Skeletal muscle satellite cell (primary cell): ENCODE data around the gene CRACDL.

Experiments used
- H3K27me3 ChIP-seq: 2 replicates; pipeline ENCODE4 v1.7.0; 2013; ENCODE audit warnings: low read length; ENCODE audit not compliant: control insufficient read depth, insufficient read depth
- H3K36me3 ChIP-seq: 2 replicates; pipeline ENCODE4 v1.7.0; 2013; ENCODE audit warnings: mild to moderate bottlenecking, control low read depth, low read length; ENCODE audit not compliant: insufficient read depth
- H3K4me1 ChIP-seq: 2 replicates; pipeline ENCODE4 v1.7.0; 2013; ENCODE audit warnings: low read length; ENCODE audit not compliant: control insufficient read depth, insufficient read depth
- H3K4me2 ChIP-seq: 2 replicates; pipeline ENCODE4 v1.7.0; 2013; ENCODE audit warnings: mild to moderate bottlenecking, low read length
- H3K4me3 ChIP-seq: 2 replicates; pipeline ENCODE4 v1.7.0; 2013; ENCODE audit warnings: low read length
- H3K9ac ChIP-seq: 2 replicates; pipeline ENCODE4 v1.7.0; 2013; ENCODE audit warnings: mild to moderate bottlenecking, low read depth, low read length, moderate library complexity
- H3K9me3 ChIP-seq: replicated peaks from 2 replicates; pipeline ENCODE4 v1.7.0; 2013; ENCODE audit warnings: mild to moderate bottlenecking, control low read depth, low read length

Gene CRACDL

DNA sequence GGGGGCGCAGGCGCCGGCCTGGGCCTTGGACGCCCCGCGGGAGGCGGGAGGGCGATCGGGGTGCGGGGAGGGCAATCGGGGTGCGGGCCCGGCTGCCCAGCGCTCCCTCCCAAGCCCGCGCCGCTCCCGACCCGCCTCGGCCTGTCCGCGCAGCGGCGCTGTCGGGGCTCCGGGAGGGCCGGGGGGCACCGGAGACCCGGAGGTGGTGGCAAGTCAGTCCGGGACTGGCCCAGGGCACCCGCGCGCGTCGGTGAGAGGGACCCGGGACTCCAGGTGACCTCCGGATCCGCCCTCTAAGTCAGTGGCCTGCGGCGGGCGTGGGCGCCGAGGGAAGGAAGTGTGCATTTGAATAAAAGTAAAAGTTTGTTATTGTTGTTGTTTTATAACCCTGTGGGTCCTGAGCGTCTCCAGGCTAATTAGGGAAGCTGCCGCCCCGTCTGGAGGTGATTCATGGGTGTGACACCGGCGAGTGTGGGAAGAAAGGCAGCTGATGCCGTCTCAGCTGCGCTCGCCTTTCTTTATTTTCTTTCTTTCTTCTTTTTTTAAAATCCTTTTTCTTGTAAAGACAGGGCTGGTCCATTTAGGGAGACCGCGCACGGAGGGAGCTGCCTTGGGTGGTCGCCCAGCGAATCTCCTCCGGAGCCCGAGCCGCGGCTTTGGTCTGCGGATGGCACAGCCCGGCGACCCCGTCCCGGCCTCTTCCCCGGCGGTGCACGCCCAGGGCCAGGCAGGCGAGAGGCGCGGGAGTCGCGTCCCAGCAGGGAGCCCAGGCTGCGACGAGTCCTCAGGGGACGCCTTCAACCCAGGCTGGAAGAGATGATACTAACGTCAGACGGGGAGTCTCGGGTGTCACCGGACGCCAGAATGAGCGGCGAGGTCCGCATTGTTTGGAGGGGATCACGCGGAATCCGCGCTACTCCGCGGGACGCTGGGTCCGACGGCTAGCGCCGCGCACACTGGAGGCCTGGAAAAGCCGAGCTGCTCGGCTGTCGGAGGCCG lies 627 bp upstream of the CRACDL start:
- H3K9ac ChIP-seq: peak overlapping the region; percentile 18
- H3K36me3 ChIP-seq: no peaks in the 10 kb centered on the region
- no peaks in the 10 kb centered on the region for H3K9me3 ChIP-seq
- H3K4me3 ChIP-seq: peak overlapping the region; percentile 69
- peak overlapping the region; percentile 91 for H3K4me2 ChIP-seq
- H3K4me1 ChIP-seq: peaks cover 3% of the 10 kb centered on the region
- H3K27me3 ChIP-seq: peaks cover 32% of the 10 kb centered on the region

DNA sequence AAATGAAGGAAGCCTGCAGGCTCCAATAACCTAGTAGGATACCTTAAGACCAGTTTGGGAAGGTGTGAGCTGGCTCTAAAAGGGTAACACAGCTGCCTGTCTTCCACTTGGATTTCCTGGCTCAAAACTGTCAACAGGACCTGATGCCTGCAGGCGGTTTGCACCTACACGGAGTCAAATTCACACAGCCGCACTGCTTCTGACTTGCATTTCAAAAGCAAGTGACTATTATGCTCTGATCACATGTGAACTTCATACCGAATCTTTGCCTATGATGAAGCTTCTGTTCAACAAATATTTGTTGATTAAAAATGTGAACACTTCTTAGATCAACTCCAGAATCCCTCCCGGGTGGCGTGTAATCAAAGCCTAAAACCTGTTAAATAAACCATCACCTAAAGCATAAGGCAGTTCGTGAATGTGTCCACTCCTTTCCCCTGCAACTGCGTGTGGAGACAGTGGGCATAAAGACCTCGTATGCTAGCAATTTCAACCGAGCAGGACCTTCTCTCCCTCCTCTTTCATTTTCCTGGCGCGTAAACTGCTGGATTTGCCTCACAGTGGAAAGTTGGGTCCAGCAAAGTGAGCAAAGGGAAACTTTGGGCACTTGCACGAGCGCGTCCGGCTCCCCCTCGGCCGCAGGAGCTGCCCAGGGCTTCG lies 784 bp downstream of the CRACDL start:
- peak overlapping the region; percentile 47 for H3K4me3 ChIP-seq
- H3K9me3 ChIP-seq: no peaks in the 10 kb centered on the region
- H3K4me1 ChIP-seq: peaks cover 3% of the 10 kb centered on the region
- peak overlapping the region; percentile 91 for H3K4me2 ChIP-seq
- H3K36me3 ChIP-seq: no peaks in the 10 kb centered on the region
- peaks cover 32% of the 10 kb centered on the region for H3K27me3 ChIP-seq
- no peak overlapping the region for H3K9ac ChIP-seq

DNA sequence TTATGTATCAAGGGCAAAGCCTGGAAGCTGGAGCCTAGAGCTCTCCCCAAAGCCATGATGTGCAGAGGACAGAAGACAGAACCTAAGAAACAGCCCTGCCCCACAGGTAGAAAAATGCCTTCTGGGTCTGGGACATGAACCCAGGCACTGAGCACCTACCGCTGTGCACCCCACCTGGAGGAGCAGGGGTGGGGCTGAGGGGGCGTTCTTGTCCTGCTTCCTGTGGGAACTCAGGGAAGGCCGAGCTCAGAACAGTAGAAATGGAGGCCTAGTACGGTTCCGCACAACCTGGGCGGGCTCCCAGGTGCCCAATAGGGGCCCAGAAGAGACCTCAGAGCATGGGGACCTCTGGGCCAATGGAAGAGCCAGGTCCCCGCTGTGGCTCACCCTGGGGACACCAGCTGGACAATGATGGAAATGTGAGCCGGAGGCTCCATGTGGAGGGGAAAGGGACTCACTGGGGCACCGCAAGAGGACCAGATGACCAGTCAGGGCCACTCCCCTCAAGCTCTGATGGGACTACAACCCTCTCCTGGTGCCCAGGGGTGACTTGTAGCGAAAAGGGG lies 3.2 kb downstream of the CRACDL start:
- Histone ChIP-seq H3K27me3 (peaks cover 21% of the 10 kb centered on the region), H3K9ac (no peak overlapping the region), H3K4me3 (no peak overlapping the region), H3K4me2 (no peak overlapping the region), H3K4me1 (peaks cover 3% of the 10 kb centered on the region), H3K9me3 (no peaks in the 10 kb centered on the region), H3K36me3 (no peaks in the 10 kb centered on the region)

DNA sequence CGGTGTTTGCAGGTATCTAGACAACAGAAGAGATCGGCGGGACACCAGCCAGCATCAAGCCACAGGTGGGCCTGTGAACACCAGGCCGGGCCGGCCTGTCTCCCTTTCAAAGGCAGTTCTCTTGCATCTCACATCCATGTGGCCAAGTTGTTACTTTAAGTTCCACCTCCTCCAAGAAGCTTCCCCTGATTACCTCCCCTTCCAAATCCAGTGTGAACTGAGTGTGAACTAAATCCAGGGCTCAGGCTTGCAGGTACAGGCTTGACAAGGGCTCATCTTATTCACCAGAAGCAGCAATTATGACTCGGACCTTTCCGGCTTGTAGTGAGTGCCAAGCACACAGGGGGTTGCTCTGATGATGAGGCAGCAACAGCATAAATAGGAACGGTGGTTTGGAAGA lies 3.9 kb downstream of the CRACDL start:
- H3K4me2 ChIP-seq: no peak overlapping the region
- H3K4me3 ChIP-seq: no peak overlapping the region
- peaks cover 14% of the 10 kb centered on the region for H3K27me3 ChIP-seq
- H3K9ac ChIP-seq: no peak overlapping the region
- no peaks in the 10 kb centered on the region for H3K36me3 ChIP-seq
- no peaks in the 10 kb centered on the region for H3K9me3 ChIP-seq
- H3K4me1 ChIP-seq: peaks cover 3% of the 10 kb centered on the region

DNA sequence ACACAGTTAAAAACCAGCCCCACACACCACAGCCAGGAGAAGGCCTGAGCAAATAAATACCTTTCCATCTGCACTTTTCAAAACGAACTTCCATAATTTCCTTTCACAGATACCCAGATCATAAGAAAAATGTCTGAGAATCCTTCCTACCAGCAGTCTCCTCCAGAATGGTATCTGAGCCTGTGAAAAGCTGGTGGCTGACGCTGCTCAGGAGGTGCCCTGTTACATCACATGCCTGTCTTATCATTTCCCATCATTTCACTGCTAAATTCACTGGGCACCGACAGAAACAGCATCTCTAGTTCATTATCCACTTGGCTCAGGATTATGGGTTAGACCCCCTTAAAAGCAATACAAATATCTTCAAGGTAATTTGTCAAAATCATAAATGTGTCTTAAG lies 4.4 kb downstream of the CRACDL start:
- no peaks in the 10 kb centered on the region for H3K9me3 ChIP-seq
- no peak overlapping the region for H3K9ac ChIP-seq
- no peak overlapping the region for H3K4me3 ChIP-seq
- peaks cover 8% of the 10 kb centered on the region for H3K27me3 ChIP-seq
- H3K36me3 ChIP-seq: no peaks in the 10 kb centered on the region
- no peak overlapping the region for H3K4me2 ChIP-seq
- H3K4me1 ChIP-seq: peaks cover 5% of the 10 kb centered on the region

DNA sequence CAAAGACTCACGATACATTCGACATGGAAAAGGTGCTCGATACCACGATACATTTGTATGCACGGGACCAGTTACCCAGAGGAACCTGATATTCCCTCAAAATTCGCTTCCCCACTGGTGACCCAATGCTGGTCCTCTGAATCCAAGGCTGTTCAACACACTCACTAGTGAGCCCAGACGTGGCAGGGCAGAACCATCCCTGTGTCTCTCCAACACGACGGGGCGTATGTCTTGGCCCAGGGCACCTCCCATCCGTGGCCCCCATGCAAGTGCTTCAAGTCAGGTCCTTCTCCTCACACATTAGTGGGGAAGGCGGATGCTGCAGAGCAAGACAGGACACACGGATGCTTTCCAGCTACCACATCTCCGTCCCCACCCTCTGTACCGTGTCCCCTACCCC lies 6.1 kb downstream of the CRACDL start:
- Histone ChIP-seq H3K36me3 (no peaks in the 10 kb centered on the region), H3K27me3 (no peaks in the 10 kb centered on the region), H3K9ac (no peak overlapping the region), H3K4me1 (peaks cover 10% of the 10 kb centered on the region), H3K9me3 (no peaks in the 10 kb centered on the region), H3K4me2 (no peak overlapping the region), H3K4me3 (no peak overlapping the region)

DNA sequence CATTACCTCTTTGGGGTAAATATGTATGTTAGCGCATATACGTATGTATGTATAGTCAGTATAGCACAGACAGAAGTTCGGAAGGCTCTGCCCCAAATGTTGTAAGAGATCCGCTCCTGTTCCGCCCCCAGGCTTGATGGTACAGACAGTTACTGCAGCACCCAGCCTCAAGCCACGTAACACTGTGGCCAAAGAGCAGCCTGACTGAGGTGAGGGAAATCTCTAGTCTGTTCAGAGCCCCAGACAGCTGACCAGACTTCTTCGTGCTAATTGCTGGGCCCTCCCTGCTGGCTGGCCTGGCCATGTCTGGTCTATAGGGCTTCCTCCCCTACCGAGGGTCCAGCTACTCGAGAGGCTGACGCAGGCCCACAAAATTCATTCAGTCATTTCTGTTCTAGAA lies 7.8 kb downstream of the CRACDL start:
- H3K4me2 ChIP-seq: no peak overlapping the region

DNA sequence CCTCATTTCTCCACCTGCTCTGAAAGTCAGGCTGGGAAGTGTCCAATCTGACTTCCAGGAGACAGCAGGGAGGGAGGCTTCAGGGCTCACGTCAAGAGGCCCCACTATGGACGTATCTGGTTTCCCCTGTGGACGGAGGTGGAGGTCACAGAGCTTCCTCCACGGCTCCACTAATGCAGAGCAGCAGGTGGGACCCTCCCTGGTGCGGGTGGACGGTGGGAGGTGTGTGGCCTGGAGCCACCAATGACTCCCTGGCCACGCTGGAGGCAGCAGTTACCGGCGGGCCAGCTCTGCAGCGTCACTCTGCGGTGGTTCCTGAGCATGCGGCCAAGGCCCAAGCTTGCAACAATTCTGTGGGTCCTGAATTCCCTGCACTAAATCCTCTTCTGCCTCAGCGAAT lies 9.0 kb downstream of the CRACDL start:
- H3K4me3 ChIP-seq: no peak overlapping the region
- no peak overlapping the region for H3K9ac ChIP-seq
- no peaks in the 10 kb centered on the region for H3K27me3 ChIP-seq
- H3K4me2 ChIP-seq: no peak overlapping the region
- H3K36me3 ChIP-seq: no peaks in the 10 kb centered on the region
- peaks cover 10% of the 10 kb centered on the region for H3K4me1 ChIP-seq
- H3K9me3 ChIP-seq: no peaks in the 10 kb centered on the region

More for the DNA sequence above, 7.8 kb downstream of the CRACDL start:
- Histone ChIP-seq H3K27me3 (no peaks in the 10 kb centered on the region), H3K9me3 (no peaks in the 10 kb centered on the region), H3K4me3 (no peak overlapping the region), H3K36me3 (no peaks in the 10 kb centered on the region), H3K4me1 (peaks cover 10% of the 10 kb centered on the region), H3K9ac (no peak overlapping the region)

DNA sequence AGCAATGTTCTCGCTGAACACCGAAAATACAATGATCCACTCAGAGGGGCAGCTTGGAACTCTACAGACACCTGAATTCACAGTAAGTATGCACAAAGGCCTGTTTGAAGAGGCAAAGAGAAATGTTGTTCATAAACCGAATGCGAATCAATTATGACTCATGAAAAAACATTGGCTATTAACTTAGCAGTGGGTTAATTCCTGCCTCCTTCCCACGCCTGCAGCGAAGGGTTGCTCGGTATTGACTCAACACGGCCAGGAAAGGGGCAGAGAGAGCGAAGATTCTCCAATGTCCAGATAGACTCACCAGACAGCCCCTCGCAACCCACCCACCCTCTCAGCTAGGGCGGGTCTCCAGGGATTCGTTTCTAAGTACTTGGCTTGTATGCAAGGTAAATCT lies 9.4 kb downstream of the CRACDL start:
- Histone ChIP-seq H3K4me2 (no peak overlapping the region), H3K4me1 (peaks cover 10% of the 10 kb centered on the region), H3K4me3 (no peak overlapping the region), H3K9ac (no peak overlapping the region), H3K27me3 (no peaks in the 10 kb centered on the region), H3K9me3 (no peaks in the 10 kb centered on the region), H3K36me3 (no peaks in the 10 kb centered on the region)

DNA sequence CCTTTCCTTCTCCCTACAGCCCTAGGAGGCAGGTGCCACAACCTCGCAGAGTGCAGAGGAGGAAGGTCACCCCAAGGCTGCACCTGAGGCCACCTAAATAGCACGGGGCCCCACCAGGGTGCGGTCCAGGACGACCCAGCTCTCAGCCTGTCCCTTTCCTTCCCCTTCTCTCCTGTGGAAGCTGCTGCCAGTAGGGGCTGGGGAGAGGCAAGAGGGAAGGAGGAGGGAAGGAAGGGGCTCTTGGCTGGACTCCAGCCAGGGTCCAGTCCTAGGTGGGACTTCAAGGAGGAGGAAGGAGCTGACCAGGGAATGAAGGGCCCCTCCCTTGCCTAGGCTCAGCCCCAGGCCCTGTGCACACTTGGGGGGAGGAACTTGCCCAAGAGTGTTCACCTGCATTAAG lies 11.1 kb downstream of the CRACDL start:
- Histone ChIP-seq H3K4me2 (no peak overlapping the region), H3K9me3 (no peaks in the 10 kb centered on the region), H3K27me3 (no peaks in the 10 kb centered on the region), H3K4me1 (peaks cover 10% of the 10 kb centered on the region), H3K36me3 (no peaks in the 10 kb centered on the region), H3K9ac (no peak overlapping the region), H3K4me3 (no peak overlapping the region)

DNA sequence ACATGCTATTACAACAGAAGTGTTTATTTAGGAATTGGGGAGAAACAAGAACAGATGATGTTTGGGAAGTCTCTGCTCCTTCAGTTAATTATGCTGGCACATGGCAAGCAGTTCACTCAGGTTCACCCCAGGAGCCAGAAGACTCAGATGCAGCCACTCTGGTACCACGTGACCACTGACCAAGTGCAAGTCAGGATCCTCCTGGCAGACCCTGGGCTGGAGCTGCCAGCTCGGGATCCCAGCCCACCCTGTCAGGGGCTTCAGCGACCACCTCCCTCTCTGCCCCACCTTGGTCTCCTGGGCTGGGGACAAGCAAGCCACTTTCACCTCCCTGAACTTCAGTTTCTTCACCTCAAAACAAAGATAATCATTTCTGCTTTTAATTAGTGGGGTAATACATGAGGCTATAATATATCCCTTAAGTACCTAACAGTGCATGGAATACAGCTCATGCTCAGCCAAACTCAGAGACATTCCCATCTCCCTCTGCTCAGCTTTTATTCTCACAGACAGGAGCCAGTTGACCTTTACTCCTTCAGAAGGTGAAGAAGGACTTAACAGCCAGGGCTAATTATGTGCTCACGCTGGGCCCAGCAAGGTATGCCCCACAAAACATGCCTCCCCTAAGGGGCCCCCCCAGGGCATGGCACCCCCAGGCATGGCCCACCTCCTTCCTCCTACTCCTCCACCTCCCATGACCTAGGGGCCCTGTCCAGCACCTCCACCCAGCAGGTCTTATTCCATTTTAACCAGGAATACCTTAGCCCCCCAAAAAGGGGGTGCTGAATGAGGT lies 11.8 kb downstream of the CRACDL start:
- no peaks in the 10 kb centered on the region for H3K9me3 ChIP-seq
- no peaks in the 10 kb centered on the region for H3K36me3 ChIP-seq
- no peak overlapping the region for H3K4me2 ChIP-seq
- H3K27me3 ChIP-seq: no peaks in the 10 kb centered on the region
- H3K9ac ChIP-seq: no peak overlapping the region
- H3K4me1 ChIP-seq: peaks cover 10% of the 10 kb centered on the region
- no peak overlapping the region for H3K4me3 ChIP-seq
